Activated T-cell treated with anti-CD3 and anti-CD28 coated beads for 24 hours (primary cell): Measurements from ENCODE around the gene SOCS1.
"Not testable (repeated sequence)": the region's sequence is repeated elsewhere in the genome, so short reads cannot be mapped to it uniquely, and the experiment has no call there.

Source experiments
- DNase-seq: peaks from one replicate; pipeline ENCODE4 v3.0.0-alpha.2; 2020; ENCODE audit warnings: low read depth

SOCS1 gene

DNA sequence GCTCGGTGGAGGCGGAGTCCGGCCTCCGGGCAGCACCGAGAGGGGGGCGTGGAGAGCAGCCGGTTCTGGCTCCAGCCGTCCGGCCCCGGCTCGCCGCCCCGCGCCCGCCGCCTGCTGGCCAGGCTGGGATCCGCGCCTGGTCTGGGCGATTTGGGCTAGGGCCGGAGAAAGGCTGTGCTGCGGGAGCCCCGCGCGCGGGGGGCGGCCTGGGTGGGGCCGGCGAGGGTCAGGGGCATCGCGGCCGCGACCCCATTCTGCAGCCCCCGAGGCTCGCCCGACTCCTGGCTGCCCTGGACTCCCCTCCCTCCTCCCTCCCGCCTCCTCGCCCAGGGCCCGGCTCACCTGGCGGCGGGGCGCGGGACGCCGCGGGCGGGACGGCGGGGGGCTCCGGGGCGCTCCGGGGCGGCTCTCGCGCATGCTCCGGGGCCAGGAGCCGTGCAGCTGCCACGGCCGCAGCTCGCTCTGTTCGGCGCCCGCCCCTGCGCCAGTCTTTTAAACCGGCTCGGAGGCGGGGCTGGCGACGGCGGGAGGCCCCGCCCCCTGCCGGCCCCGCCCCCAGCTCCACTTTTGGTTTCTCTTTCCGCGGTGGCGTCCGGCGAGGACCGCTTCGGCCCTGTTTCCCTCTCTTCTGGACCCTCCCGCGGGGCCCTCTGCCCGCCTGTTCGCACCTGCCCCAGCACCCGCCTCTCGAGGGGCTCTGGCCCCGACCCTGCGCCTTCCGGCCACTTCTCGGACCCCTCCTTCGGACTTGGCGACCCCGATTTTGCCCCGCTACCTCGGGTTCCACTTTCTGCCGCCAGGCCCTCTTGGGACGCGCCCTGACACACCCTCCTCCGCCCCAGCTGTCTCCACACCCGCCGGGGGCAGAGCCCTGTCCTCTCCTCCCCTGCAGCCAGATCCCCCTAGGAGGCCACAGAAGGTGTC, at the start of gene SOCS1:
Gene SOCS1, minus strand, starts transcription at position 468 of the 924 bp plus-strand sequence. CDS start 726 bp downstream, outside the sequence.
- DNase-seq = peak; percentile 88

GRCh38 chr16:11303405-11304138, 47.6 kb upstream of the SOCS1 start:
- no peak for DNase-seq

DNA sequence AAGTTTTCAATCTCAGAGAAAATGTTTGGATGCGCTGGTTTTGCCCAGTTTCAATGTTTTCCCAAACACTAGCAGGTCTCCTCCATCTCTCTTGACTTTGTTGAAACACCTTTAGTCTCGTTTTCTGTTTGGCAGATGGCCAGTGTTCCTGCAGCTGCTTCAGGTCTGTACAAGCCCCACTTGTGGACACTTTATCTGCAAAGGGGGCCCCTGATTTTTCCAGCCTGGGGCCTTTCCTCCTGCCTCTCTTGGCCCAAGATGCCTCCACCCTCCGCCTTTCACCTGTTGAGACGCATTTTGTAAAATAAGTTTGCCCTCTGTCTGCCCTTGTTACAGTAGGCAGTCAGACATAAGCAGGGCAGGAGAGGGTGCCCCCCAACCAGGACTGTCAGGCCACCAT, 47.0 kb upstream of the SOCS1 start:
- DNase-seq = no peak

- no peak for DNase-seq
Observed at GRCh38 chr16:11301645-11302501, 45.9 kb upstream of the SOCS1 start.

DNA sequence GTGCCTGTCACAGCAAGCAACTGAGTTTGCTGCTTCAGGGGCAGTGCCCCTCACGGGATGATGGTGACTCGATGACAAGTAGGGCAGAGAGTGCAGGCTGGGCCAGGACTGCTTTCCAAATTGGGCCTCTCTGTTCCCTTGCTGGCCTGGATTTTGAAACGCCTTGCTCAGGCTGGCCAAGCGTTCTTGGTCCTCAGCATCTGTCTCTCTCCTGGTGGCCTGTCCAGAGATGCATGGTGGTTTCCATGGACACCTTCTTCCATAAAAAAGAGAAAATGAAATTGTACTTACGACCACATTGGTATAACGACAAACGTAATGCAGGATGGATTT, 44.5 kb upstream of the SOCS1 start:
- DNase-seq = no peak

GRCh38 chr16:11299865-11300559, 44.0 kb upstream of the SOCS1 start:
- no peak for DNase-seq

GRCh38 chr16:11298950-11299547, 43.0 kb upstream of the SOCS1 start:
- DNase-seq = not testable (repeated sequence)

DNA sequence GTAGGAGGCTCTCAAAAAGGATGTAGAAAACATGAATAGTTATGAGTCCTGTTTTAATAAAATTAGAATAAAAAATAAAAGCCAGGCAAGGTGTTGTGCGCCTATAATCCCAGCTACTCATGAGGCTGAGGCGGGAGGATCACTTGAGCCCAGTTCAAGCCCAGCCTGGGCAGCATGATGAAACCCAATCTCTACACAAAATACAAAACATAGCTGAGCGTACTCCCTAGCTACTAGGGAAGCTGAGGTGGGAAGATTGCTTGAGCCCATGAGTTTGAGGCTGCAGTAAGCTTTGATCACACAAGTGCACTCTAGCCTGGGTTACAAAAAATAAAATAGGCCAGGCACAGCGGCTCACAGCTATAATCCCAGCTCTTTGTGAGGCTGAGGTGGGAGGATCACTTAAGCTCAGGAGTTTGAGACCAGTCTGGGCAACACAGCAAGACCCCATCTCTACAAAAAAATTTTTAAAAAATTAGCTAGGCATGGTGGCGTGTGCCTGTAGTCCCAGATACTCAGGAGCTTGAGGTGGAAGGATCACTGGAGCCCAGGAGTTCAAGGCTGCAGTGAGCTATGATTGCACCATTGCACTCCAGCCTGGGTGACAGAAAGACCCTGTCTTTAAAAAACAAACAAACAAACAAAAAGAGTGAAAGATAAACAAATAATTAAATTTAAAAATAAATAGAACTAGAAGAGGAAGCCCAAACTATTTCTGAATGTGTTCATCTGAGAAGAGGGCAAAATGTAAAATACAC, 42.3 kb upstream of the SOCS1 start:
- DNase-seq = no peak

DNA sequence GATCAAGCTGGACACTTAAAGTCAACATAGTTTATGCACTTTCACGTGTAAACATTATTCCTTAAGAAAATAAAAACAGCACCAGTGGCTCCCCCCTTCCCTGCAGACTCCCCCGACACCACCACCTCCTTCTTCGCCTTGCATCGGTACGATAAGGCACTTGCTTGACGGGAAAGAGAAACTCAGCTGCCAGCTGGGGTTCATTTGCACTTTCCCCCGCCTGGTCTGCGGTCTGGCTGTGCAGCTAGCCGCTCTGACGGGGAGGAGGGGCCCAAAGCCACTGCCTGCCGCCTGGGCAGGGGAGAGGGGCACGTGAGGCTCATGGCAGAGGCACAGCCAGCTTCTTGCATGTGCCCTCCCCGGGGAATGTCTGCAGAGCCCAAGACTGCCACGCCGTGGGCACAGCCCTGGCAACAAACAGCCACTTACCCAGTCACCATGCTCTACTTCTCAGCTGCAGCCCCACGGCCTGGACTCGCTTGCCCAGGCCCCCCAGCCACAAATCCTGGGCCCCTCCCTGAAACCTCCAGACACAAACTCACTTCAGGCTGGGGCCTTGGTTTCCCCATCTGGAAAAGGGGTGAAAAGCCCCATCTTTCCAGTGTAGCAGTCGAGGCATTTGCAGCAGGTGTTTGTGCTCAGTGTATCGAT, 41.6 kb upstream of the SOCS1 start:
- DNase-seq = peak; percentile 51

GRCh38 chr16:11296706-11297491, 40.9 kb upstream of the SOCS1 start:
- DNase-seq = no peak

- no peak for DNase-seq
Observed at GRCh38 chr16:11296351-11296705, 40.3 kb upstream of the SOCS1 start.

GRCh38 chr16:11295672-11296071, 39.7 kb upstream of the SOCS1 start:
- DNase-seq = no peak

DNA sequence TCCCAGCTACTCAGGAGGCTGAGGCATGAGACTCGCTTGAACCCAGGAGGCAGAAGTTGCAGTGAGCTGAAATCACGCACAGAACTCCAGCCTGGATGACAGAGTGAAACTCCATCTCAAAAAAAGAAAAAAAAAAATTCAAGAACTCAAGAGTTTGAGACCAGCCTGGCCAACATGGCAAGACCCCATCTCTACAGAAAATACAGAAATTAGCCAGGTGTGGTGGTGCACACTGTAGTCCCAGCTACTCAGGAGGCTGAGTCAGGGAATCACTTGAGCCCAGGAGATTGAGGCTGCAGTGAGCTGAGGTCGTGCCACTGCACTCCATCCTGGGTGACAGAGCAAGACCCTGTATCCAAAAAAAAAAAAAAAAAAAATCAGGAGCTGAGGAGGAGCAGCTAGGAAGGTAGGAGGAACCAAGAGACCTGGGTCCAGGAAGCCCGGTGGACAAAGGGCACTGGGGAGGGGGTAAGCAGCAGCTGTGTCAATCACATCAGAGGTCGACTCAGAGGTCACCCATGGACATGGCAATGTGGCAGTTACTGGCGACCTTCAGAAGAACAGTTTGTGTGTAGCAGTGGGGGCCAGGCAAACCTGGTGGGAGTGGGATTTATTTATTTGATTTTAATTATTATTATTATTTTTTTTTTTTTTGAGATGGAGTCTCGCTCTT, 36.2 kb upstream of the SOCS1 start:
- DNase-seq = no peak

- DNase-seq = no peak
Observed at GRCh38 chr16:11291091-11291703, 35.2 kb upstream of the SOCS1 start.

- DNase-seq = no peak
Observed at GRCh38 chr16:11290102-11290893, 34.3 kb upstream of the SOCS1 start.

GRCh38 chr16:11289696-11290095, 33.7 kb upstream of the SOCS1 start:
- not testable (repeated sequence) for DNase-seq

- DNase-seq = no peak
Observed at GRCh38 chr16:11289202-11289601, 33.2 kb upstream of the SOCS1 start.
